K562 (cell line): Measurements from ENCODE around the gene NPDC1. TPM values are rescaled to one million over a fixed set of nuclear protein-coding genes. Genes with fewer than 3 reads are reported as not detected.

Source experiments
- ATF7 ChIP-seq: fragments of 450-650 bp; IDR thresholded peaks from 2 replicates; pipeline ENCODE4 v1.7.1; 2014; ENCODE audit warnings: mild to moderate bottlenecking, moderate library complexity
- BRD9 ChIP-seq: fragments of 450-650 bp; IDR thresholded peaks from 2 replicates; pipeline ENCODE4 v1.6.1; 2018; ENCODE audit warnings: low read depth; ENCODE audit not compliant: partially characterized antibody
- CREB3L1 ChIP-seq: fragments of 450-650 bp; IDR thresholded peaks from 2 replicates; pipeline ENCODE4 v1.6.1; 2014; ENCODE audit warnings: low read depth, mild to moderate bottlenecking, moderate library complexity, borderline replicate concordance
- CTCF ChIP-seq, 3 experiments: IDR thresholded peaks in 2 of 3; conservative IDR thresholded peaks in 1 of 3; 2 replicates each; pipeline ENCODE4 v1.5.1; 2011 to 2012; ENCODE audit warnings: low read length in 3 of 3, mild to moderate bottlenecking in 3 of 3, control low read depth in 2 of 3, improper control_type of control experiment in 1 of 3, inconsistent platforms in 1 of 3, low read depth in 1 of 3, mixed read lengths in 1 of 3, moderate library complexity in 1 of 3; ENCODE audit not compliant: insufficient read depth in 2 of 3
- GTF2A2 ChIP-seq: IDR thresholded peaks from 2 replicates; pipeline ENCODE4 v1.6.1; 2016; ENCODE audit warnings: mild to moderate bottlenecking, missing genetic modification characterization, missing compliant biosample characterization
- RCOR1 ChIP-seq, 2 experiments: IDR thresholded peaks; 2 replicates each; pipeline ENCODE4 v1.6.1; 2012; ENCODE audit warnings: low read depth in 2 of 2, low read length in 2 of 2, borderline replicate concordance in 1 of 2, improper control_type of control experiment in 1 of 2
- ZBTB7A ChIP-seq: IDR thresholded peaks from 2 replicates; pipeline ENCODE4 v1.6.1; 2011; ENCODE audit warnings: low read depth, mild to moderate bottlenecking, low read length, moderate library complexity, borderline replicate concordance; ENCODE audit not compliant: control insufficient read depth
- ZC3H4 ChIP-seq: sonication (generic); formaldehyde crosslinking; IDR thresholded peaks from 2 replicates; pipeline ENCODE4 v1.9.0; 2021; ENCODE audit warnings: missing genetic modification reagents, borderline replicate concordance
- polyA plus RNA-seq, 8 experiments: library from polyadenylated mRNA; depleted of rRNA in 4 of 8; stranded (reverse) in 5 of 8; unstranded in 3 of 8; fragments of >200 nt; fragmentation: Nextera tagmentation in 2 of 8; fragmentation: Illumina TruSeq in 1 of 8; extraction: Ambion mirVana in 2 of 8; extraction: Trizol in 1 of 8; gene quantifications; 2 replicates each; pipeline versions ENCODE4 v1.2.1 to v1.2.3, GENCODE V29; 2011 to 2014; ENCODE audit warnings: inconsistent platforms in 1 of 8, missing spikeins in 1 of 8
- total RNA-seq, 7 experiments: library from RNA; depleted of rRNA in 6 of 7; stranded (reverse); fragments of >200 nt in 6 of 7; fragmentation: Illumina TruSeq in 2 of 7; extraction: Trizol in 2 of 7; gene quantifications; 2 replicates each; pipeline versions ENCODE4 v1.2.1 to v1.2.3, GENCODE V29; 2011 to 2021; ENCODE audit warnings: low replicate concordance in 1 of 7

Gene NPDC1
- total and polyA plus RNA-seq, 9 of the 15 experiments (the other 6 are each of a cell fraction or from before 2014, with no cell fraction given) = 0.06 to 2.1 (median 0.53) TPM; not detected in 3

- TF ChIP-seq CREB3L1 (peak; percentile 56; the same call in 1 of the 2 replicates), ZBTB7A (peak; percentile 39; the same call in 1 of the 2 replicates), ZC3H4 (no peak), CTCF (IDR thresholded peaks at IDR 0.05 in 2 of 3, conservative IDR thresholded peaks at IDR 0.05 in 1 of 3; ENCODE audit: insufficient read depth in 2 of 3, low read depth in 1 of 3, low read length in 3 of 3) (no peak), ATF7 (peak; percentile 53), GTF2A2 (tag) (no peak), BRD9 (no peak), RCOR1 (IDR thresholded peaks at IDR 0.05; ENCODE audit: borderline replicate concordance in 1 of 2, low read depth in 2 of 2, low read length in 2 of 2) (peak in 1 of 2 experiments; percentile 53; a peak in 3 of 4 replicates)
Observed at GRCh38 chr9:137070201-137070905, 24.4 kb upstream of the NPDC1 start, which contains the start of gene SAPCD2 (continued).
